ENCODE measurements around the gene CTRL.
"Not testable (repeated sequence)": the region's sequence is repeated elsewhere in the genome, so short reads cannot be mapped to it uniquely, and the experiment has no call there.

CTRL gene

GRCh38 chr16:67922740-67923139 lies 8.9 kb downstream of the CTRL start:
- no peak for DNase-seq

GRCh38 chr16:67922221-67922620 lies 9.4 kb downstream of the CTRL start:
- no peak for DNase-seq

- peak; percentile 1 for DNase-seq
Observed at GRCh38 chr16:67919622-67920221, 11.9 kb downstream of the CTRL start.

- no peak for DNase-seq
Observed at GRCh38 chr16:67917852-67918236, 13.8 kb downstream of the CTRL start.

GRCh38 chr16:67917140-67917851 lies 14.4 kb downstream of the CTRL start:
- DNase-seq, result no peak

GRCh38 chr16:67915831-67916723 lies 15.6 kb downstream of the CTRL start:
- no peak for DNase-seq

GRCh38 chr16:67915496-67915769 lies 16.2 kb downstream of the CTRL start:
- DNase-seq, result not testable (repeated sequence)

- no peak for DNase-seq
Observed at GRCh38 chr16:67914758-67915495, 16.7 kb downstream of the CTRL start.

- DNase-seq, result no peak
Observed at GRCh38 chr16:67910158-67910557, 21.5 kb downstream of the CTRL start.

- DNase-seq, result no peak
Observed at GRCh38 chr16:67909056-67909742, 22.5 kb downstream of the CTRL start.

- no peak for DNase-seq
Observed at GRCh38 chr16:67907397-67908180, 24.1 kb downstream of the CTRL start.

- no peak for DNase-seq
Observed at GRCh38 chr16:67902831-67903230, 28.8 kb downstream of the CTRL start.

GRCh38 chr16:67901734-67902133 lies 29.9 kb downstream of the CTRL start:
- no peak for DNase-seq

- DNase-seq, result no peak
Observed at GRCh38 chr16:67897231-67897630, 34.4 kb downstream of the CTRL start.

GRCh38 chr16:67893743-67894399 lies 37.8 kb downstream of the CTRL start:
- no peak for DNase-seq

GRCh38 chr16:67892899-67893742 lies 38.5 kb downstream of the CTRL start, which contains the start of gene PSKH1:
Gene PSKH1, plus strand, starts transcription at chr16:67893254. Its CDS starts 15,496 bp downstream, at chr16:67908750.
- peak; percentile 74 for DNase-seq

- no peak for DNase-seq
Observed at GRCh38 chr16:67892375-67892774, 39.3 kb downstream of the CTRL start.

- DNase-seq, result no peak
Observed at GRCh38 chr16:67888331-67888730, 43.3 kb downstream of the CTRL start.

- DNase-seq, result no peak
Observed at GRCh38 chr16:67886387-67886786, 45.3 kb downstream of the CTRL start.

- no peak for DNase-seq
Observed at GRCh38 chr16:67885976-67886375, 45.7 kb downstream of the CTRL start.

Data from GDM1 (cell line).